ENCODE measurements around the gene CCDC74A.
"Not testable (repeated sequence)": the region's sequence is repeated elsewhere in the genome, so short reads cannot be mapped to it uniquely, and the experiment has no call there.

CCDC74A gene

GRCh38 chr2:131529864-131530445 lies 2.3 kb downstream of the CCDC74A start:
- not testable (repeated sequence) for DNase-seq

DNA sequence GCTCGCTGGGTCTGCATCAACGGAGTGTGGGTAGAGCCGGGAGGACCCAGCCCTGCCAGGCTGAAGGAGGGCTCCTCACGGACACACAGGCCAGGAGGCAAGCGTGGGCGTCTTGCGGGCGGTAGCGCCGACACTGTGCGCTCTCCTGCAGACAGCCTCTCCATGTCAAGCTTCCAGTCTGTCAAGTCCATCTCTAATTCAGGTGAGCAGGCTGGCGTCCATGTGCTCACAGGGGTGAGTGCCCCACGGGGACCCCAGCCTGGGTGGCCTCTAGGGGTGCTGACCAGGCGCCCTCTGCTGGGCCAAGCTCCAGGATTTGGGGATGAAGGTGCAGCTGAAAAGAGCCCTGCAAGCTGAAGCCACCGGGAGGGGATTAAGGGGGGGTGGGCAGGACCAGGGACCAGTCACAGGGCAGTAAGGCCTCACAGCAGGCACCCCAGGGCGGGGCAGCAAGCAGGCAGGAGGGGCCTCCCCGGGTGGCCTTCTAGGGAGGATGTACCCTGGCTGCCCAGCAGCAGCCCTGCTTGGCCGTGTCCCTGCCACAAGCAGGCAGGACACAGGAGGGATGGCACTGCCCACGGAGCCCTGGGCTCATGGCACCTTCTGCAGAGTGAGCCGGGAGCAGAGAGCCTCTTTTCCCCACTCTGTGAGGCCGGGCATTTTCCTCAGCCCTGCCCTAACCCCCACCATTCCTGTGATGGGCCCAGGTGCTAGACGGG lies 3.1 kb downstream of the CCDC74A start:
- DNase-seq = not testable (repeated sequence)

DNA sequence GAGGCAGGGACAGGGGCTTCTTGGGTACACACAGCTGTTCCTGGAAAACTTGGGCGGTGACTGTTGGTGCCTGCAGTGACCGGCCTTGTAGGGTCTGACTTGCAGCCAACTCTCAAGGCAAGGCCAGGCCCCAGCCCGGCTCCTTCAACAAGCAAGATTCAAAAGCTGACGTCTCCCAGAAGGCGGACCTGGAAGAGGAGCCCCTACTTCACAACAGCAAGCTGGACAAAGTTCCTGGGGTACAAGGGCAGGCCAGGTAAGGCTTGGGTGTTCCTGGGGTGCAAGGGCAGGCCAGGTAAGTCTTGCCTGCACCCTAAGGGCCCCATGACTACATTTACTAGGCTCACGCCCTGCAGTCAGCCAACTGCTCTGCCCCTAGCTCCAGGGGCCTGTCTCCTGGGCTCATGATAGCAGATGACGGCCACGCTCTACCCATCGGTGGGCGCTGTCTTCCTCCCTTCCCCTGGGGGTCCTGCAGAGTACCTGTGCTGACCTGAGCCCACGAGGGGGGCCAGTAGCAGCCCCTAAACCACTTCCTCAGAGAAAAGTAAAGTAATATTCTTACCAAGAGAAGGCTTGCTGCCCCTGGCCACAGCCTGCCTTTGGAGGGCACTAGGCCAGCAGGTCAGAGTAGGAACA lies 4.0 kb downstream of the CCDC74A start:
- not testable (repeated sequence) for DNase-seq

DNA sequence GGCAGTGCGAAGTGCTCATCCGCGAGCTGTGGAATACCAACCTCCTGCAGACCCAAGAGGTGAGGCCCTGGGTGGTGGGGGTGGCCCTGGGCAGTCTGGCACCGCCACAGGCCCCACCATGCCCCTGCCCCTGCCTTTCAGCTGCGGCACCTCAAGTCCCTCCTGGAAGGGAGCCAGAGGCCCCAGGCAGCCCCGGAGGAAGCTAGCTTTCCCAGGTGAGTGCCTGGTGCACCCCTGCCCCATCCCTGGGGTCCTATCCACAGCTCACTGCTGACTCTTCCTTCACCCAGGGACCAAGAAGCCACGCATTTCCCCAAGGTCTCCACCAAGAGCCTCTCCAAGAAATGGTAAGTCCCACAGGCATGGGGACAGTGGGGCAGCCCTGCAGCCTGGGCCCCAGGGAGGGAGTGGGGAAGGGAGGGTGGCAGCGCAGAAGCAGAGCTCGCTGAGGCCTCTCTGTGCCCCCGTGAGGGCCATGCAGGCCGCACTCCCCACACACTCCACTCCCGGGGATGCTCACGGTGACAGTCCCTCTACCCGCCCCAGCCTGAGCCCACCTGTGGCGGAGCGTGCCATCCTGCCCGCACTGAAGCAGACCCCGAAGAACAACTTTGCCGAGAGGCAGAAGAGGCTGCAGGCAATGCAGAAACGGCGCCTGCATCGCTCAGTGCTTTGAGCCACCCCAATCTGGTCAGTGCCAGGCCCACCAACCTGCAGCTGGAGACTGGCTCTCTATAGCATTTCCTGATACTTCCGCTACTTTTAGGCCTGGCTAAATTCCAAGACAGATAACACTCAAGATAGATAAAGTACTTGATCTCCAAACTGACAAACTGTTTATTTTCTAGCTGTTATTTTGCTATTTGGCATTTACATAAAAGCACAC lies 5.3 kb downstream of the CCDC74A start:
- not testable (repeated sequence) for DNase-seq

GRCh38 chr2:131533609-131534316 lies 6.1 kb downstream of the CCDC74A start:
- DNase-seq = not testable (repeated sequence)

- not testable (repeated sequence) for DNase-seq
These were observed 6.6 kb downstream of the CCDC74A start for GRCh38 chr2:131534317-131534672.

- not testable (repeated sequence) for DNase-seq
These were observed 7.3 kb downstream of the CCDC74A start for GRCh38 chr2:131534965-131535364.

DNA sequence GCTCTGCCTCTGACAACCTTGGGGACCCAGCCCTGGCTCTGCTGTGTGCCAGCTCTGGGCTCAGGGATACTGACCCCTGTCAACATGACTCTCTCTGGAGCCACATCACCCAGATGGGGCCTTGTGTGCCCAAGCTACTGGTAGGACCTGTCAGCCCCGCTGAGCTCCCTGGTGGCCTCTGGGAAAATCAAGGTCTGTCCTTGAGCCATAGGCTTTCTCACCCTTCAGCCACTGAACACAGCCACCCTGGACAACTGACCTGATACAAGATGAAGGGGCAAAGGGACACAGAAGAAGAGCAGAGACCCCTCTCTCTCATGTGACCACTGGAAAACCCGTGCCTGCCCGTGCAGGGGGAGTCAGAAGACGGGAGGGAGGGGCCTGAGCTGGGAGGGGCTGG lies 7.8 kb downstream of the CCDC74A start:
- DNase-seq = no peak

GRCh38 chr2:131535951-131536826 lies 8.5 kb downstream of the CCDC74A start:
- DNase-seq = not testable (repeated sequence)

- not testable (repeated sequence) for DNase-seq
These were observed 9.2 kb downstream of the CCDC74A start for GRCh38 chr2:131536841-131537240.

- DNase-seq = not testable (repeated sequence)
These were observed 11.2 kb downstream of the CCDC74A start for GRCh38 chr2:131538856-131539255.

DNA sequence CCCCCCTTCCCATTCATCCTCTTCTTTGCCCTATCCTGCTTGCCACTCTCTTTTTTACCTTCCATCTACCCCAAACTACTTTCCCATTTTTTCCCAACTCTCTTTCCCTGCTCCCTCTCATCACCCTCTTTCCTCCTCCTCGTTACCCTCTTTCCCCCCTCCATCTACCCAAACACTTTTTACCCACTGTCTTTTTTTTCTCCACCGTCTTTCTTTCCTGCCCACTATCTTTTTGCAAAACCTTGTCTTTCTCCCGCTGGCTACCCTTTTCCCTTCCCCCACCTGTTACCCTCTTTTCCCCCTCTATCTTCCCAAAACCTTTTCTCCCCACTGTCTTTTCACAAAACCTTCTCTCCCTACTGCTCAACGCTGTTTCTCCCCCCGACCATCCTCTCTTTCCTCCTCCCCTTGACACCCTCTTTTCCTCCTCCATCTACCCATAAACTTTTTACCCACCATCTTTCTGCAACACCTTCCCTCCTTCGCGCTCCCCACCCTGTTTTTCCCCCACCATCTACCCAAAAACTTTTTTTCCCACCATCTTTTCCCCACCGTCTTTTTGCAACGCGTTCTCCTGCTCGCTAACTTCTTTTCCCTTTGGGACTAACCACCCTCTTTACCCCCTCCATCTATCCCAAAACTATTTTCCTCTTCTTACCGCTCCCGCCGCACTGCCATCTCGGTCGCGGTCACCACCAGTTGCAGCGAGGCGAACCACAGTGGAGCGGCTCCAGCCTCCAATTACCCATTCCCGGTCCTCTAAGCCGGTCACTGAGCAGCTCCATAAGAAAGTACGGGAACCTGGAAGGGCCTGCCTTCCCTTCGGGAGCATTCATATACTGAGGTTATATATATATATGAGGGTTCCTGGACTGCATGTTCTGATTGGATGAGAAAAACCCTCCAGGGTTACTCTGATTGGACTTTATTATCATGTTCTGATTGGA lies 15.0 kb downstream of the CCDC74A start:
- no peak for DNase-seq

- no peak for DNase-seq
These were observed 15.8 kb downstream of the CCDC74A start for GRCh38 chr2:131543385-131543891.

DNA sequence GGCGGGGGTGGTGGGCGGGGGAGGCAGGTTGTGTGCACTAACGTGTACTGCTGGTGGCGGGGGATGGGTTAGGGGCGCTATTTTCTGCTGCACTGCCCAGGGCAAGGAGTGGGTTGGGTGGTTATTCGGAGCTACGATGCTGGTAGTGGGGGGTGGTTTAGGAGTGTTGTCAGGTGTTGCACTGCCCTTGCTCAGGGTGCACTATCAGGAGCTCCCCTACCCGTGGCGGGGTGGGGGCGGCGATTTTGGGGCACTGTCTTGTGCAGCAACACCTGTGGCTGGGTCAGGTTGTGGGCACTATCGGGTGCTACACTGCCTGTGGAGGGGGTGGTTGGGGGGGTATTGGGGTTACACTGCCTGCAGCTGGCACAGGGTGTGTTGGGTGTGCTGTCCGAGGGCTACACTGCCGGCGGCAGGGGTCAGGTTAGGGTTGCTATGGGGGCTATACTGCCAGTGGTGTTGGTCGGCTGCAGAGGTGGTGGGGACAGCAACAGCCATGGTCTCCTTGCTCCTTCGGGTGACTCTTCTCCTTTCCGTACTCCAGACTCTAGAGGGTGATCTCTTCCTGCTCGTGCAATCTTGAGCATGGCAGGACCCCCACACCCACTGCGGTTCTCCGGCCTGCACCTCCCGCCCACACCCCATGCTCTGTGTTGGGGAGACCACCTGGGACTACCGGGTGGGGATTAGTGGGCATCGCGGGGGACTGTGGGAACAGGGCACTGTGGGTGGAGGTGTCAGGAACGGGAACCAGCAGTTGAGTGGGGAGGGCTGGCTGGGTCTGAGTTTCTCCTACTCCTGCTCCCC lies 16.5 kb downstream of the CCDC74A start:
- DNase-seq = not testable (repeated sequence)

- not testable (repeated sequence) for DNase-seq
These were observed 17.1 kb downstream of the CCDC74A start for GRCh38 chr2:131544813-131545165.

GRCh38 chr2:131552871-131553270 lies 25.2 kb downstream of the CCDC74A start:
- DNase-seq = no peak

GRCh38 chr2:131556998-131557397 lies 29.3 kb downstream of the CCDC74A start:
- no peak for DNase-seq

GRCh38 chr2:131557558-131558321 lies 30.1 kb downstream of the CCDC74A start:
- no peak for DNase-seq

All from cortex of kidney (tissue), 1 donor.